ENCODE data around the gene SMARCAL1. TPM values are rescaled to one million over a fixed set of nuclear protein-coding genes. Genes with fewer than 3 reads are reported as not detected.

Gene SMARCAL1
- polyA plus RNA-seq, 1 of the 3 experiments (the other 2 are of a cell fraction) = 27.0 TPM

- Histone ChIP-seq H3F3A (replicated peaks; ENCODE audit: insufficient read depth) (peaks cover 63% of the 10 kb centered on the region), H3K4me1 (ENCODE audit: control insufficient read depth in 1 of 2, insufficient read depth in 2 of 2, low read depth in 1 of 2, low read length in 1 of 2) (peaks cover 28 to 58% of the 10 kb centered on the region in 2 experiments), H3K9ac (peak overlapping the region; percentile 41), H3K79me2 (ENCODE audit: insufficient read depth) (peaks cover 49% of the 10 kb centered on the region), H3K9me3 (no peaks in the 10 kb centered on the region), H2AFZ (ENCODE audit: low read depth) (no peak overlapping the region; the same call in 1 of the 2 replicates), H4K20me1 (ENCODE audit: insufficient read depth) (peaks cover 16% of the 10 kb centered on the region), H3K4me3 (ENCODE audit: low read depth in 2 of 2, low read length in 1 of 2) (no peak overlapping the region), H3K27ac (ENCODE audit: low read depth in 2 of 2, low read length in 1 of 2) (peak overlapping the region; percentile 50 to 94; a peak in 3 of 4 replicates), H3K9me2 (no peaks in the 10 kb centered on the region), H3K4me2 (peak overlapping the region; percentile 48), H3K27me3 (ENCODE audit: insufficient read depth) (no peaks in the 10 kb centered on the region), H3K36me3 (replicated peaks in 1 of 2; ENCODE audit: control insufficient read depth in 1 of 2, insufficient read depth in 2 of 2, low read length in 1 of 2) (peaks cover 14 to 15% of the 10 kb centered on the region in 2 experiments)
- TF ChIP-seq EP300 (IDR thresholded peaks at IDR 0.05; ENCODE audit: borderline replicate concordance in 1 of 2, low read depth in 1 of 2, low read length in 1 of 2) = peak in 1 of 2 experiments; percentile 37; a peak in 1 of 4 replicates
- peak; percentile 77 for TF ChIP-seq NFIC (IDR thresholded peaks at IDR 0.05; ENCODE audit: borderline replicate concordance)
- no peak for TF ChIP-seq ZBTB33 (IDR thresholded peaks at IDR 0.05; ENCODE audit: borderline replicate concordance, low read depth)
- TF ChIP-seq JUND (IDR thresholded peaks at IDR 0.05) = peak; percentile 82
- TF ChIP-seq MAX (IDR thresholded peaks at IDR 0.05; ENCODE audit: low read depth) = peak; percentile 56; the same call in 1 of the 2 replicates
- TF ChIP-seq TAF1 (IDR thresholded peaks at IDR 0.05; ENCODE audit: borderline replicate concordance, low read depth, low read length) = peak; percentile 17; the same call in 1 of the 2 replicates
- 0 out of 2 replicates have a peak, but pooled peaks have one; percentile 13 for TF ChIP-seq POLR2AphosphoS5 (IDR thresholded peaks at IDR 0.05; ENCODE audit: low read depth, low read length)
- no peak for TF ChIP-seq SMC3 (IDR thresholded peaks at IDR 0.05; ENCODE audit: low read depth, low read length)
- TF ChIP-seq FOSL2 (IDR thresholded peaks at IDR 0.05; ENCODE audit: borderline replicate concordance, low read depth) = peak; percentile 86
- TF ChIP-seq YY1 (IDR thresholded peaks at IDR 0.05; ENCODE audit: low read depth) = no peak
- 23% methylated on average over 2 of the region's 2 CpGs for WGBS (ENCODE audit: low lambda C conversion rate)
- CTCF ChIA-PET = interaction anchor here (0.8 to 1.0 kb wide), 2 partner anchors 22 to 91 kb away, joined by 3 to 4 read pairs; no protein-coding TSS in a partner anchor
- DNase-seq = no peak
- POLR2A ChIA-PET = no interaction called here
Measured at GRCh38 chr2:216495656-216496055, 83.4 kb downstream of the SMARCAL1 start.

- Histone ChIP-seq H3K4me3 (ENCODE audit: low read depth in 2 of 2, low read length in 1 of 2) (peak overlapping the region; percentile 83 to 89), H3K79me2 (ENCODE audit: insufficient read depth) (peaks cover 68% of the 10 kb centered on the region), H3K27me3 (ENCODE audit: insufficient read depth) (no peaks in the 10 kb centered on the region), H3K9me2 (no peaks in the 10 kb centered on the region), H3K27ac (ENCODE audit: low read depth in 2 of 2, low read length in 1 of 2) (peak overlapping the region; percentile 71 to 84), H3K4me2 (peak overlapping the region; percentile 96), H3K9ac (peak overlapping the region; percentile 83), H3K9me3 (no peaks in the 10 kb centered on the region), H4K20me1 (ENCODE audit: insufficient read depth) (peaks cover 32% of the 10 kb centered on the region), H3K36me3 (replicated peaks in 1 of 2; ENCODE audit: control insufficient read depth in 1 of 2, insufficient read depth in 2 of 2, low read length in 1 of 2) (peaks cover 32 to 33% of the 10 kb centered on the region in 2 experiments), H3K4me1 (ENCODE audit: control insufficient read depth in 1 of 2, insufficient read depth in 2 of 2, low read depth in 1 of 2, low read length in 1 of 2) (peaks cover 30 to 57% of the 10 kb centered on the region in 2 experiments), H3F3A (replicated peaks; ENCODE audit: insufficient read depth) (peaks cover 63% of the 10 kb centered on the region), H2AFZ (ENCODE audit: low read depth) (peak overlapping the region; percentile 52; the same call in 1 of the 2 replicates)
- TF ChIP-seq RAD21 (IDR thresholded peaks at IDR 0.05; ENCODE audit: low read length) (no peak), FOXJ3 (CRISPR knock-in tag; IDR thresholded peaks at IDR 0.05) (no peak), NFIC (IDR thresholded peaks at IDR 0.05; ENCODE audit: borderline replicate concordance) (no peak), RXRA (IDR thresholded peaks at IDR 0.05; ENCODE audit: borderline replicate concordance, low read depth) (no peak), RFX5 (IDR thresholded peaks at IDR 0.05; ENCODE audit: low read length) (no peak), CHD2 (IDR thresholded peaks at IDR 0.05; ENCODE audit: low read length, partially characterized antibody) (no peak), FOXM1 (IDR thresholded peaks at IDR 0.05; ENCODE audit: low read depth) (no peak), FOSL2 (IDR thresholded peaks at IDR 0.05; ENCODE audit: borderline replicate concordance, low read depth) (no peak), ELF1 (IDR thresholded peaks at IDR 0.05) (no peak), USF1 (IDR thresholded peaks at IDR 0.05; ENCODE audit: borderline replicate concordance, low read depth) (no peak), GATA2 (CRISPR knock-in tag; IDR thresholded peaks at IDR 0.05) (no peak), CTCF (IDR thresholded peaks at IDR 0.05) (no peak), MEF2A (IDR thresholded peaks at IDR 0.05; ENCODE audit: borderline replicate concordance, low read depth) (no peak), RCOR1 (IDR thresholded peaks at IDR 0.05; ENCODE audit: low read length) (no peak)
- CTCF ChIA-PET = interaction anchor here (0.6 to 1.5 kb wide), 4 partner anchors 19 to 388 kb away, joined by 3 to 5 read pairs (median 3); partner anchors contain the start of gene XRCC5
- 79% methylated on average over 6 of the region's 6 CpGs for WGBS (ENCODE audit: low lambda C conversion rate)
- POLR2A ChIA-PET = interaction anchor here (0.8 to 1.9 kb wide), 2 partner anchors 85 to 1361 kb away, joined by 3 to 9 read pairs; partner anchors contain the start of gene SMARCAL1
- DNase-seq = no peak
Measured at GRCh38 chr2:216497382-216498069, 85.2 kb downstream of the SMARCAL1 start.

Data from SK-N-SH (cell line).